HG02678 (cell line): ENCODE measurements around the gene CCDC137.

Experiments
- ATAC-seq: cut with Tn5 transposase; IDR thresholded peaks from one replicate; pipeline ENCODE4 v1.9.1; 2021; ENCODE audit warnings: mild to moderate bottlenecking, moderate library complexity; ENCODE audit not compliant: unreplicated experiment

Gene CCDC137

GRCh38 chr17:81700353-81701287 is 34.1 kb downstream of the CCDC137 start:
- no peak for ATAC-seq

GRCh38 chr17:81701288-81702071 is 34.9 kb downstream of the CCDC137 start:
- no peak for ATAC-seq

- peak; percentile 86 for ATAC-seq
Observed at GRCh38 chr17:81702934-81703746, 36.6 kb downstream of the CCDC137 start, which contains the start of gene MRPL12. Gene MRPL12 (plus strand): TSS chr17:81703367. CDS start chr17:81703502, 135 bp downstream.

GRCh38 chr17:81703747-81704654 is 37.5 kb downstream of the CCDC137 start:
- ATAC-seq, result no peak

GRCh38 chr17:81705518-81706231 is 39.1 kb downstream of the CCDC137 start:
- no peak for ATAC-seq

- ATAC-seq, result no peak
Observed at GRCh38 chr17:81706232-81706611, 39.7 kb downstream of the CCDC137 start.

GRCh38 chr17:81706757-81707624 is 40.5 kb downstream of the CCDC137 start:
- no peak for ATAC-seq

- no peak for ATAC-seq
Observed at GRCh38 chr17:81707725-81708646, 41.4 kb downstream of the CCDC137 start.

- ATAC-seq, result no peak
Observed at GRCh38 chr17:81708739-81709185, 42.2 kb downstream of the CCDC137 start.

GRCh38 chr17:81710514-81711308 is 44.2 kb downstream of the CCDC137 start:
- no peak for ATAC-seq

GRCh38 chr17:81711814-81712467 is 45.4 kb downstream of the CCDC137 start, which contains the start of gene SLC25A10:
Gene SLC25A10 (plus strand): TSS chr17:81712284. CDS start chr17:81712427, 143 bp downstream.
- ATAC-seq, result peak; percentile 69

GRCh38 chr17:81712468-81713003 is 46.0 kb downstream of the CCDC137 start:
- no peak for ATAC-seq

- no peak for ATAC-seq
Observed at GRCh38 chr17:81713004-81713555, 46.5 kb downstream of the CCDC137 start.

GRCh38 chr17:81713556-81714411 is 47.2 kb downstream of the CCDC137 start:
- ATAC-seq, result no peak
